Psoas muscle (tissue), 8 donors: ENCODE measurements around the gene MAP1LC3B2. TPM values are rescaled to one million over a fixed set of nuclear protein-coding genes. Genes with fewer than 3 reads are reported as not detected.

ENCODE experiments used
- ATAC-seq, 4 donors: fragments of 200-7000 bp; cut with Tn5 transposase; one replicate each; pipeline ENCODE4 v1.9.1; 2020; ENCODE audit warnings: moderate library complexity in 3 of 4, mild to moderate bottlenecking in 2 of 4
- DNase-seq, 2 donors: peaks; one replicate each; pipeline ENCODE4 v3.0.0-alpha.2; 2020
- H3K27ac ChIP-seq: fragments of 200-600 bp; one replicate; pipeline ENCODE4 v1.8.0; 2022
- H3K27me3 ChIP-seq, 3 donors: fragments of 200-600 bp in 1 of 3; one replicate each; pipeline versions ENCODE4 v1.6.1 to v1.8.0; 2013 to 2022; ENCODE audit warnings: low read length in 2 of 3, mild to moderate bottlenecking in 2 of 3, moderate library complexity in 1 of 3; ENCODE audit not compliant: insufficient read depth in 3 of 3
- H3K36me3 ChIP-seq, 2 donors: fragments of 200-600 bp in 1 of 2; one replicate each; pipeline versions ENCODE4 v1.6.1 to v1.8.0; 2013 to 2022; ENCODE audit warnings: low read depth in 1 of 2, mild to moderate bottlenecking in 1 of 2, moderate library complexity in 1 of 2; ENCODE audit not compliant: insufficient read depth in 1 of 2
- H3K4me1 ChIP-seq: fragments of 200-600 bp; one replicate; pipeline ENCODE4 v1.8.0; 2022
- H3K4me3 ChIP-seq: fragments of 200-600 bp; one replicate; pipeline ENCODE4 v1.8.0; 2022; ENCODE audit warnings: mild to moderate bottlenecking
- H3K9me3 ChIP-seq: fragments of 200-600 bp; one replicate; pipeline ENCODE4 v1.8.0; 2022
- CTCF ChIP-seq: fragments of 200-600 bp; IDR thresholded peaks from one replicate; pipeline ENCODE4 v1.8.0; 2022; ENCODE audit warnings: antibody characterized with exemption
- WGBS, 3 donors: extraction: QIAGEN DNeasy Blood & Tissue Kit; methylation state at CpG; one replicate each; pipeline versions ENCODE4 v1.1.6 to v1.1.7; 2013; 5-methylcytosine and 5-hydroxymethylcytosine counted together
- intact Hi-C, 2 donors: fragments of 100-400 bp; cut with DNase I; formaldehyde crosslinking; loops; one replicate each; pipeline versions ENCODE4 v1.11.0 to v1.14.2; 2022
- polyA plus RNA-seq, 3 donors: library from polyadenylated mRNA; stranded (reverse); fragments of 200-250 nt; gene quantifications; one replicate each; pipeline ENCODE4 v1.2.3, GENCODE V29; 2013
- total RNA-seq, 4 donors: library from RNA; stranded (reverse); fragmentation: NEBNext Ultra II Directional in 2 of 4; extraction: Animal tissue kit (Norgen Biotek cat#: 25700) in 2 of 4; gene quantifications; one replicate each; pipeline versions ENCODE4 v1.2.1 to v1.2.4, GENCODE V29; 2021 to 2023
- donor health status: healthy with polysubstance abuse.
- donor health status: DM: no; HTN: no; CAD: no; lungs with moderate emphysema.
- donor health status: Bipolar disorder and iron deficiency.
- donor health status: healthy.
- donor health status: DM: yes; HTN: yes; CAD: no.
- donor health status: DM: no; HTN: no; CAD: no.
- donor health status: DM: no; HTN: no; CAD: no.
- donor health status: DM: yes; HTN: yes; CAD: no.

The MAP1LC3B2 gene
- total and polyA plus RNA-seq, 7 donors = 1.4 to 9.2 (median 2.3) TPM

DNA sequence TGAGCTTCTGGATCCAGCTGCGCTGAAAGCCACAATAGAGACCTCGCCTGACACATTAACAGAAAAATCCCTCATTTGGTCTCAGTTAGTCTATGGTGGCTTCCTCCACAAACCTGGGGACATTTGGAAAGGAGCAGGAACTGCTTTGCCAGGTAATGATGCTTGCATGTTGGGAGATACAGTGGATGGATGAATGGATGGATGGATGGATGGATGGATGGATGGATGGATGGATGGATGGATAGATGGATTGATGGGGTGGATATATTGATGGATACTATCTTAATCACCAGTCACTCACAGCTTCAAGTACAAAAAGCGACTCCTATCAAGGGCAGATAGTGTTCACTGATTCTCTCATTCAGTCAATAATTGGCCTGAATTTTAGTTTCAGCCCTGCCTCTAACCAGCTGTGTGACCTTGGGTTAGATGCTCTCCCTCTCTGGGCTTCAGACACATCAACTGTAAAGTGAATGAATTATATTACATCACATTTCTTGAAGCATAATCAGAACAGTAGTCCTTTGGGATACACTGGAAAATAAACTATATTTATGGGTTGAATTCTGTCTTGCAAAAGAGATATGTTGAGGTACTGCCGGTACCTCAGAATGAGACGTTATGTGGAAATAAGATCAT is 29.3 kb downstream of the MAP1LC3B2 start:
- intact Hi-C loops = no loop called here
- Histone ChIP-seq H3K4me1 (peaks cover 6% of the 10 kb centered on the region), H3K36me3 (no peaks in the 10 kb centered on the region), H3K4me3 (no peak overlapping the region), H3K9me3 (peaks cover 4% of the 10 kb centered on the region), H3K27ac (no peak overlapping the region), H3K27me3 (no peaks in the 10 kb centered on the region)
- DNase-seq (no peak), ATAC-seq (no peak)
- WGBS, 3 donors = 91 to 98% (median 97%) methylated on average over 5 of the region's 5 CpGs
- no peak for TF ChIP-seq CTCF

DNA sequence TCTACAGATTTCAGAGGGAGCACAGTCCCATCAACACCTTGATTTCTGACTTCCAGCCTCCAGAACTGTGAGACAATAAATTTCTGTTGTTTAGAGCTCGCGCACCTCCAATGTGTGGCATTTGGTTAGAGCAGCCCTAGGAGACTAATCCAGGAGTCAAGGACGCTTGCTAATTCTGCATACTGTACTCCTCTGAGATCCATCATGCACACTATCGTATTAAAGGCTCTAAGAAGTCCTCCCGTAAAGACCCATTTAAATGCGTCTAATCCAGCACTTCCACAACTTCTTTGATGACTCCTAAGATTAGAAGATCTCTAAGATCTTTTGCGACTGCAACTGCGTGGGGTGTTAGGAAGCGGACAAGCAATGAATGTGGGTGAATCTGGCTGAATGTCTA is 30.4 kb downstream of the MAP1LC3B2 start:
- Histone ChIP-seq H3K36me3 (no peaks in the 10 kb centered on the region), H3K27me3 (no peaks in the 10 kb centered on the region), H3K9me3 (peaks cover 4% of the 10 kb centered on the region), H3K27ac (no peak overlapping the region), H3K4me3 (no peak overlapping the region), H3K4me1 (peaks cover 6% of the 10 kb centered on the region)
- TF ChIP-seq CTCF = no peak
- 80 to 88% (median 85%) methylated on average over 9 of the region's 9 CpGs for WGBS, 3 donors
- intact Hi-C loops = no loop called here
- no peak for ATAC-seq
- no peak for DNase-seq

GRCh38 chr12:116590561-116590960 is 31.4 kb downstream of the MAP1LC3B2 start:
- intact Hi-C loops = loop anchor here in 1 of 2 donors (5.0 kb wide), 1 partner anchor 308 kb away; no protein-coding TSS in a partner anchor
- no peaks in the 10 kb centered on the region for H3K27me3 ChIP-seq
- H3K4me3 ChIP-seq = no peak overlapping the region
- H3K36me3 ChIP-seq = no peaks in the 10 kb centered on the region
- TF ChIP-seq CTCF = no peak
- WGBS, 3 donors = 14 to 26% (median 15%) methylated on average over 1 of the region's 1 CpG
- H3K27ac ChIP-seq = no peak overlapping the region
- H3K9me3 ChIP-seq = no peaks in the 10 kb centered on the region
- no peak for DNase-seq
- ATAC-seq = no peak
- peaks cover 6% of the 10 kb centered on the region for H3K4me1 ChIP-seq

DNA sequence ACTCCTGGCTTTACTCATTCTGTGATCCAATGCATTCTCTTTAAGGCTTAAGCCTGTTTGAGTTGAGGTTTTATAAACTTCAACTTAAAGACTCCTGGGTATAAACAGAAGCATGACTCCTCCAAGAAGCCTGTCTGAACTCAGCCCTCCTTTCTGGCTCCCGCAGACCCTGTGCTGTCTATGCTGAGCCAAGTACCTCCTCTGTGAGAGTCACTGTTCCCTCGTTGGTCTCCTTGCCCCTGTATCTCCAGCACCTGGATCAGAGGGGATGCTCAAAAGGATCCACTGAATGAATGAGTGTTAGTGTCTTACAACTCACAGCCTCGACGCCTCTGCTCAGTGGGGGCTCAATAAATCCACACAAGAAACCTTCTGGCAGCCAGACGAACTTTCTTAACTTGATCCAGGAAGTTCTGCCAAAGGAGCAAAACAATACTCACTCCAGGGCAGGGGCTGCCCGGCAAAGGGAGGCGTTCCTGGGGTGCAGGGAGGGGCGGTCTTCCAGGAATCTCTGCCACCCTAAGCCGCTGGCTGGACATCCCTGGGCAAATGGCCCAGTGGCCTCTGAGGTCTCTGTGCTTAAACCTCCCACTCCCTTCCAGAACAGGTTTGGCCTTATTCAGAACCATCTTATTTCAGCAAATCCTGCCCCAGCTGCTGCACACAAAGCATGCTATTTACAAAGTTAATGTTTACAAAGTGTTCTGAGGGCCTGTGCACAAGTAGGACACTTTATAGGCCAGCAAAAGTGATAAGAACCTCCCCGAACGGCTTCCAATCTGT is 32.9 kb downstream of the MAP1LC3B2 start:
- Histone ChIP-seq H3K36me3 (no peaks in the 10 kb centered on the region), H3K27ac (no peak overlapping the region), H3K4me3 (no peak overlapping the region), H3K27me3 (no peaks in the 10 kb centered on the region), H3K9me3 (no peaks in the 10 kb centered on the region), H3K4me1 (peaks cover 6% of the 10 kb centered on the region)
- peak in 2 of 4 donors; percentile 24 to 52 for ATAC-seq
- DNase-seq = peak; percentile 42 to 60
- 19 to 36% (median 21%) methylated on average over 11 of the region's 11 CpGs for WGBS, 3 donors
- no peak for TF ChIP-seq CTCF
- intact Hi-C loops = loop anchor here in 1 of 2 donors (5.0 kb wide), 1 partner anchor 310 kb away; no protein-coding TSS in a partner anchor
